ENCODE measurements around the gene TSPO.

TSPO gene

DNA sequence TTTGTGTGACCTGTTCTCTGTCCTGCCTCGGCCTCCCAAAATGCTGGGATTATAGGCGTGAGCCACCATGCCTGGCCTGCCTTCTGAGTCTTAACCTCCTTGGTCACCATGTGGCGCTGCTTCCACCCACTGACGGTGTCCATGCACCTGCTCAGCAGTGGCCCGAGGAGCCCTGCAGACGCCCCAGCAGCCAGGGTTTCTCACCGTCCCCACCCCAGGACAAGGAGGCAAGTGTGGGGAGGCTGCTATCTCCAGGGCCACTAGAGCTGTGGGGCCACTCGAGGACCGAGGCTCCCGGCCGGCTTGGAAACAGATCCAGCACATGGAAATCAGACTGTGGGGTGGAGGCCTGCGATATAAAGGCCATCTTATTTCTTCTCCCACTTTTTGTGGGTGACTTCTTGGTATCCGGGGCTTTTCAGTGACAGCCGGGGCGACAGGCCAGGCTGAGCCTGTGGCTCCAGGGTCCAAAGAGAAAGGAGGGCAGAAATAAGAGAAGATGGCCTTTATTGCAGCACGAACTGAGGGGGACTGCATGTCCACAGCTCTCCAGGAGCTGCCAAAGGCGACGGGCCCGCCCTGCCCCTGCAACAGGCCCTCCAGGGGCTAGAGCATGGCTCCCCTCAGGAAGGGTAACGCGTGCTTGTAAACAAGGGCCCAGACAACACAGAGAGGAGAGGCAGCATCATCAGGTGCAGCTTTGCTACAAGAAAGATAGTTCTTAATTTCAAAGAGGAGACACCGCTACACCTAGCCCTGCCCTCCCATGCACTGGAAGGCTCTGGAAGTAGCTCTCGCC, 15.0 kb downstream of the TSPO start:
- Histone ChIP-seq H3K4me3 (ENCODE audit: low read length) (no peak overlapping the region), H3K9me3 (ENCODE audit: control insufficient read depth, low read length) (no peaks in the 10 kb centered on the region), H3K36me3 (ENCODE audit: control insufficient read depth, insufficient read depth, low read length) (peaks cover 26% of the 10 kb centered on the region), H3K9ac (ENCODE audit: low read length) (no peak overlapping the region), H3K27me3 (ENCODE audit: control insufficient read depth, insufficient read depth, low read length) (no peaks in the 10 kb centered on the region), H3K4me1 (ENCODE audit: control insufficient read depth, insufficient read depth, low read length) (peaks cover 54% of the 10 kb centered on the region)

GRCh38 chr22:43167001-43167589, 15.7 kb downstream of the TSPO start:
- Histone ChIP-seq H3K4me3 (ENCODE audit: low read length) (no peak overlapping the region), H3K9ac (ENCODE audit: low read length) (no peak overlapping the region), H3K27me3 (ENCODE audit: control insufficient read depth, insufficient read depth, low read length) (no peaks in the 10 kb centered on the region), H3K9me3 (ENCODE audit: control insufficient read depth, low read length) (no peaks in the 10 kb centered on the region), H3K4me1 (ENCODE audit: control insufficient read depth, insufficient read depth, low read length) (peaks cover 61% of the 10 kb centered on the region), H3K36me3 (ENCODE audit: control insufficient read depth, insufficient read depth, low read length) (peaks cover 26% of the 10 kb centered on the region)

DNA sequence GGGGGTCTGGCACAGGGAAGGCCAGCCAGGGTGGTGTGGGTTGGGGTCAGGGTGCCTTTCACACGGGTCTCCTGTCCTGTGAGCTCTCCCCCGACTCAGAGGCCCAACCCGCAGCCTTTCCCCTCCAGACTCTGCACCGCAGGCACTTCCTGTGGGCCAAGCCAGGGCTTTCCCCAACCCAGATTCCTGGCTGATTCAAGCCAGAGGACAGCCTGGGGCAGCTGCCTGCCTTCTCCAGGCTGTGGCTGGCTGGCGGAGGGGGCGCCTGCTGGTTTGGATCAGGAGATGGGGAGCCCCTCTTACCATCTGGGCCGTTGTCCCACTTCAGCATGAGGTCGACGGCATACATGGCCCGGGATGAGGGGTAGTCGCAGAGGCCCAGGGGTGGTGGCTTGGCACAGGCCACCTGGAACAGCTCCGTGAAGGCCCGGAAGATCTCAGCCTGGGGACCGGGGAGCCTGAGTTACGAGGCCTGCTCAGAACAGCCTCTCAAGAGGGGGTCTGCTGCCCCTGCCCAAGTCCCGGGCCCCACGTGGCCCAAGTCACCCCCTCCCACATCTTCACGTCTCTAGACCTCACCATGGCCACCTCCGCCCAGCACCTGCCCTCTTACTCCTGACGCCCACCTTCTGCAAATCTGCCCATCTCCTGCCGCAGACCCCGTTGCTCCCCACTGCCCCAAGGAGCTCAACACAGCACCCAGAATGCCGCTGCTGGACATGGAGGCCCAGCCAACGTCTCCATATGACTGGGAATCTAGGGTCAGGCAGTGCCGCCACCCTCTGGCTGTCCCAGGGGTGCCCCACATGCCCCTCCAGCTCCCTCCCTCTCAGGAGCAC, 17.3 kb downstream of the TSPO start:
- H3K9ac ChIP-seq (ENCODE audit: low read length) = peak overlapping the region; percentile 34
- H3K36me3 ChIP-seq (ENCODE audit: control insufficient read depth, insufficient read depth, low read length) = peaks cover 22% of the 10 kb centered on the region
- H3K4me1 ChIP-seq (ENCODE audit: control insufficient read depth, insufficient read depth, low read length) = peaks cover 50% of the 10 kb centered on the region
- H3K27me3 ChIP-seq (ENCODE audit: control insufficient read depth, insufficient read depth, low read length) = no peaks in the 10 kb centered on the region
- H3K4me3 ChIP-seq (ENCODE audit: low read length) = no peak overlapping the region
- no peaks in the 10 kb centered on the region for H3K9me3 ChIP-seq (ENCODE audit: control insufficient read depth, low read length)

GRCh38 chr22:43169310-43170130, 18.2 kb downstream of the TSPO start:
- H3K4me3 ChIP-seq (ENCODE audit: low read length) = no peak overlapping the region
- peaks cover 44% of the 10 kb centered on the region for H3K4me1 ChIP-seq (ENCODE audit: control insufficient read depth, insufficient read depth, low read length)
- H3K9me3 ChIP-seq (ENCODE audit: control insufficient read depth, low read length) = no peaks in the 10 kb centered on the region
- H3K36me3 ChIP-seq (ENCODE audit: control insufficient read depth, insufficient read depth, low read length) = peaks cover 22% of the 10 kb centered on the region
- H3K27me3 ChIP-seq (ENCODE audit: control insufficient read depth, insufficient read depth, low read length) = no peaks in the 10 kb centered on the region
- H3K9ac ChIP-seq (ENCODE audit: low read length) = peak overlapping the region; percentile 47

GRCh38 chr22:43170131-43170480, 18.7 kb downstream of the TSPO start:
- H3K4me3 ChIP-seq (ENCODE audit: low read length) = no peak overlapping the region
- H3K27me3 ChIP-seq (ENCODE audit: control insufficient read depth, insufficient read depth, low read length) = no peaks in the 10 kb centered on the region
- peak overlapping the region; percentile 47 for H3K9ac ChIP-seq (ENCODE audit: low read length)
- peaks cover 22% of the 10 kb centered on the region for H3K36me3 ChIP-seq (ENCODE audit: control insufficient read depth, insufficient read depth, low read length)
- H3K9me3 ChIP-seq (ENCODE audit: control insufficient read depth, low read length) = no peaks in the 10 kb centered on the region
- peaks cover 48% of the 10 kb centered on the region for H3K4me1 ChIP-seq (ENCODE audit: control insufficient read depth, insufficient read depth, low read length)

DNA sequence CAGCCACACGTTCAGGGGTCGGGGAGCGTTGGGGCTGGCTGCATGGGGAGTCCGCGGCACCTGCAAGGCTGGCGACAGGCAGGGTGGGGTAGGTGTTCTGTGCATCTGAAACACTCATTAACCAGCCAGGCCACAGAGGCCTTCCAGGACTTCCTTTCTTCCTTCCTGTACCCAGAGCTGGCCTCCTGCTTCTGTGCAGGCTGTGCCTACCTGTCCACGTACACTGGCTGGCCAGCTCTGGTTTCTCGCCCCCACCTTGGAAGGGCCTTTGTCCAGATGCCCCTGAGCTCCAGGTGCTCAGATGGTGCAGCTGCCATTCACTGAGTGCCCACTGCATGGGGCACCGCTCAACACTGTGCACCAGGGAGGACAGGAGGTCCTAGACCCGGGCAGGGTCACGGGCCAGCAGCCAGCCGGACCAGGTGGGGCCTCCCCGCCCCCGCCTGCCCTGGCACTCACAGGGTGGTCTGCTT, 19.7 kb downstream of the TSPO start:
- Histone ChIP-seq H3K36me3 (ENCODE audit: control insufficient read depth, insufficient read depth, low read length) (peaks cover 22% of the 10 kb centered on the region), H3K4me3 (ENCODE audit: low read length) (peak overlapping the region; percentile 42), H3K27me3 (ENCODE audit: control insufficient read depth, insufficient read depth, low read length) (no peaks in the 10 kb centered on the region), H3K9me3 (ENCODE audit: control insufficient read depth, low read length) (no peaks in the 10 kb centered on the region), H3K9ac (ENCODE audit: low read length) (peak overlapping the region; percentile 58), H3K4me1 (ENCODE audit: control insufficient read depth, insufficient read depth, low read length) (peaks cover 53% of the 10 kb centered on the region)

DNA sequence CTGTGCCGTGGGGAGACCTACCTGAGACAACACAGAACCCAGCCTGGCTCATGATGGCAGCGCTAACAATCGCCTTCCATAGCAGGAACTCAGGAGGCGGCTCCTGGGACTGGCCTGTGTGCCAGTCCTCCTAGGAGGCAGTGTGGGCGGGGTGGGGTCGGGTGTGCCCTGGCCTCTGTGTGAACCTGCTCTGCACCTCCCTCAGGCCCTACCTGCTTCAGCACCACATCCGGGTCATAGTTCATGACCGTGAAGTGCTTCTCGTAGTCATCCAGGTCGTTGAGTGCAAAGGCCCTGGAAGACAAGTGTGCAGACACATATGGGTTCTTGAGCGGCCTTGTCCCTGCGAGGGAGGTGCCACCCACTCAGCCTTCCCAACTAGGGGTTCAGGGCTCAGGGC, 20.2 kb downstream of the TSPO start:
- peaks cover 53% of the 10 kb centered on the region for H3K4me1 ChIP-seq (ENCODE audit: control insufficient read depth, insufficient read depth, low read length)
- H3K9me3 ChIP-seq (ENCODE audit: control insufficient read depth, low read length) = no peaks in the 10 kb centered on the region
- H3K36me3 ChIP-seq (ENCODE audit: control insufficient read depth, insufficient read depth, low read length) = peaks cover 22% of the 10 kb centered on the region
- H3K9ac ChIP-seq (ENCODE audit: low read length) = peak overlapping the region; percentile 58
- peak overlapping the region; percentile 42 for H3K4me3 ChIP-seq (ENCODE audit: low read length)
- no peaks in the 10 kb centered on the region for H3K27me3 ChIP-seq (ENCODE audit: control insufficient read depth, insufficient read depth, low read length)

- Histone ChIP-seq H3K4me1 (ENCODE audit: control insufficient read depth, insufficient read depth, low read length) (peaks cover 53% of the 10 kb centered on the region), H3K36me3 (ENCODE audit: control insufficient read depth, insufficient read depth, low read length) (peaks cover 22% of the 10 kb centered on the region), H3K9me3 (ENCODE audit: control insufficient read depth, low read length) (no peaks in the 10 kb centered on the region), H3K27me3 (ENCODE audit: control insufficient read depth, insufficient read depth, low read length) (no peaks in the 10 kb centered on the region), H3K4me3 (ENCODE audit: low read length) (no peak overlapping the region), H3K9ac (ENCODE audit: low read length) (no peak overlapping the region)
Measured at GRCh38 chr22:43172191-43172590, 20.8 kb downstream of the TSPO start.

GRCh38 chr22:43173566-43173965, 22.2 kb downstream of the TSPO start:
- peaks cover 14% of the 10 kb centered on the region for H3K36me3 ChIP-seq (ENCODE audit: control insufficient read depth, insufficient read depth, low read length)
- H3K4me3 ChIP-seq (ENCODE audit: low read length) = no peak overlapping the region
- no peaks in the 10 kb centered on the region for H3K9me3 ChIP-seq (ENCODE audit: control insufficient read depth, low read length)
- no peaks in the 10 kb centered on the region for H3K27me3 ChIP-seq (ENCODE audit: control insufficient read depth, insufficient read depth, low read length)
- H3K4me1 ChIP-seq (ENCODE audit: control insufficient read depth, insufficient read depth, low read length) = peaks cover 48% of the 10 kb centered on the region
- no peak overlapping the region for H3K9ac ChIP-seq (ENCODE audit: low read length)

GRCh38 chr22:43173976-43174720, 22.8 kb downstream of the TSPO start:
- Histone ChIP-seq H3K4me1 (ENCODE audit: control insufficient read depth, insufficient read depth, low read length) (peaks cover 44% of the 10 kb centered on the region), H3K9me3 (ENCODE audit: control insufficient read depth, low read length) (no peaks in the 10 kb centered on the region), H3K27me3 (ENCODE audit: control insufficient read depth, insufficient read depth, low read length) (no peaks in the 10 kb centered on the region), H3K4me3 (ENCODE audit: low read length) (no peak overlapping the region), H3K9ac (ENCODE audit: low read length) (no peak overlapping the region), H3K36me3 (ENCODE audit: control insufficient read depth, insufficient read depth, low read length) (peaks cover 16% of the 10 kb centered on the region)

DNA sequence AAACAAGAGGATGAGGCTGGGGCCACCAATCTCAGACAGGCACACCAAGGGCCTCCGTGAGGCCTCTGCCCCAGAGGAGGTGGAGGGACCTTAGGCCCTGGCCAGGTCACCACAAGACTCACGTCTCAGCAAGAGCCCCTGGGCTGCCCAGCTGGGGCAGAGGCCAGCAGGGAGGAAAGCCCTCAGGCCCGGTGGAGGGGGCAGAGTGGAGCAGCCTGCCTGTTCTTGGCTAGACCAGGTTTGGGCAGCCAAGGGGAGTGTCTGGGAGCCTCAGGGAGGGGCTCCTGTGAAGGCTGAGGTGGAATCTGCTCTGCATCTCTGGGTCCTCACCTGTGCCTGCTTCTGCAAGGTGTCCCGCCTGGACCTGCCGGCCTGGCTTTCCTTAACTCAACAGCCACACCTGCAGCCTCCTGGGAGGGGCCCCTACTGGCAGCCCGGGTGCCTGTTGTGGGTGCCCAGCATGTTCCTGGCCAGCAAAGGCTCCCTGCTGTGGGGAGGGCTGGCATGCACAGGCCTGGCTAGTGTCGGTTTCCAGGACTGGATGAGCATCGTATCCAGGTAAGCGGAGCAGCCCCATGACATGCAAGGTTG, 23.7 kb downstream of the TSPO start:
- H3K36me3 ChIP-seq (ENCODE audit: control insufficient read depth, insufficient read depth, low read length) = peaks cover 11% of the 10 kb centered on the region
- no peaks in the 10 kb centered on the region for H3K9me3 ChIP-seq (ENCODE audit: control insufficient read depth, low read length)
- H3K9ac ChIP-seq (ENCODE audit: low read length) = no peak overlapping the region
- H3K27me3 ChIP-seq (ENCODE audit: control insufficient read depth, insufficient read depth, low read length) = no peaks in the 10 kb centered on the region
- no peak overlapping the region for H3K4me3 ChIP-seq (ENCODE audit: low read length)
- peaks cover 35% of the 10 kb centered on the region for H3K4me1 ChIP-seq (ENCODE audit: control insufficient read depth, insufficient read depth, low read length)
